Panc1 (cell line): ENCODE measurements around the gene IFNG-AS1.

ENCODE experiments used
- CTCF ChIP-seq: fragments of 450-650 bp; IDR thresholded peaks from 2 replicates; pipeline ENCODE4 v1.5.1; 2017; ENCODE audit warnings: mild to moderate bottlenecking
- POLR2AphosphoS5 ChIP-seq: IDR thresholded peaks from 2 replicates; pipeline ENCODE4 v1.6.1; 2012; ENCODE audit warnings: mild to moderate bottlenecking, low read depth, low read length, moderate library complexity
- REST ChIP-seq, 2 experiments: IDR thresholded peaks; 2 replicates each; pipeline ENCODE4 v1.6.1; 2011 to 2012; ENCODE audit warnings: low read depth in 2 of 2, control low read depth in 1 of 2, low read length in 1 of 2, mild to moderate bottlenecking in 1 of 2, moderate library complexity in 1 of 2; ENCODE audit not compliant: insufficient read depth in 1 of 2
- SIN3A ChIP-seq: IDR thresholded peaks from 2 replicates; pipeline ENCODE4 v1.6.1; 2012; ENCODE audit warnings: low read depth, mild to moderate bottlenecking, low read length, moderate library complexity, borderline replicate concordance; ENCODE audit not compliant: insufficient read depth

- TF ChIP-seq REST (IDR thresholded peaks at IDR 0.05; ENCODE audit: insufficient read depth in 1 of 2, low read depth in 2 of 2, low read length in 1 of 2) (no peak), POLR2AphosphoS5 (no peak), CTCF (no peak), SIN3A (no peak)
These were observed 10.0 kb downstream of the IFNG-AS1 start for GRCh38 chr12:67999244-67999643.
